A549 (cell line): ENCODE measurements around the gene CEP250. TPM values are rescaled to one million over a fixed set of nuclear protein-coding genes. Genes with fewer than 3 reads are reported as not detected.
"Not testable (repeated sequence)": the region's sequence is repeated elsewhere in the genome, so short reads cannot be mapped to it uniquely, and the experiment has no call there.

ENCODE experiments used
- ATAC-seq, 2 experiments: fragments of 200-7000 bp in 1 of 2; fragments of >200 bp in 1 of 2; cut with Nextera tagmentation in 1 of 2; cut with Tn5 transposase in 1 of 2; 3 replicates each; pipeline versions ENCODE4 v1.8.0 to v1.9.1; 2018 to 2020; ENCODE audit warnings: mild to moderate bottlenecking in 1 of 2, moderate library complexity in 1 of 2
- CTCF ChIA-PET: fragments of 300-600 bp; sonication (Branson Sonifier 250); formaldehyde crosslinking; extraction: SDS; loops from one replicate; lab custom pipeline; 2021; ENCODE audit warnings: antibody characterized with exemption, inconsistent platforms; lab: Yijun Ruan, JAX
- POLR2A ChIA-PET: fragments of 350-600 bp; formaldehyde crosslinking; extraction: SDS; loops from one replicate; lab custom pipeline; 2021; ENCODE audit warnings: antibody characterized with exemption, inconsistent platforms; lab: Yijun Ruan, JAX
- DNase-seq, 2 experiments: peaks; one replicate each; pipeline versions ENCODE4 v3.0.0 to v3.0.0-alpha.2; 2011 to 2016; ENCODE audit warnings: low read depth in 1 of 2, low spot score in 1 of 2
- FAIRE-seq: peaks from 2 replicates; lab custom pipeline; 2011; peaks lifted over from hg19 to GRCh38; lab: Jason Lieb, UNC
- H3K27ac ChIP-seq, 2 experiments: fragments of >200 bp; sonication (Bioruptor Twin); formaldehyde crosslinking; 3 replicates each; pipeline ENCODE4 v1.5.1; 2016 to 2017
- H3K4me1 ChIP-seq: fragments of >200 bp; sonication (Bioruptor Twin); formaldehyde crosslinking; 3 replicates; pipeline ENCODE4 v1.6.1; 2016
- H3K4me2 ChIP-seq: fragments of >200 bp; sonication (Bioruptor Twin); formaldehyde crosslinking; 3 replicates; pipeline ENCODE4 v1.6.1; 2016
- H3K4me3 ChIP-seq: fragments of >200 bp; sonication (Bioruptor Twin); formaldehyde crosslinking; 3 replicates; pipeline ENCODE4 v1.5.1; 2016
- H3K9me3 ChIP-seq: fragments of >200 bp; sonication (Bioruptor Twin); formaldehyde crosslinking; 3 replicates; pipeline ENCODE4 v1.6.1; 2016
- BHLHE40 ChIP-seq: IDR thresholded peaks from 2 replicates; pipeline ENCODE4 v1.6.1; 2012; ENCODE audit warnings: low read depth, low read length, inconsistent platforms
- CHD4 ChIP-seq: fragments of 200-600 bp; sonication (generic); IDR thresholded peaks from 2 replicates; pipeline ENCODE4 v1.6.1; 2016; ENCODE audit warnings: antibody characterized with exemption, mild to moderate bottlenecking, borderline replicate concordance
- CTCF ChIP-seq: fragments of >200 bp; sonication (Bioruptor Twin); formaldehyde crosslinking; IDR thresholded peaks from 3 replicates; pipeline ENCODE4 v1.5.1; 2016
- EHMT2 ChIP-seq: fragments of 200-600 bp; sonication (generic); IDR thresholded peaks from 2 replicates; pipeline ENCODE4 v1.6.1; 2016; ENCODE audit warnings: antibody characterized with exemption, low read depth, mild to moderate bottlenecking, moderate library complexity
- ELK1 ChIP-seq: fragments of 150-350 bp; IDR thresholded peaks from 2 replicates; pipeline ENCODE4 v1.6.1; 2014; ENCODE audit warnings: low read depth, mild to moderate bottlenecking, low read length
- EP300 ChIP-seq, 2 experiments: fragments of >200 bp; sonication (Bioruptor Twin); formaldehyde crosslinking; IDR thresholded peaks; 2 replicates in 1 of 2; 3 replicates in 1 of 2; pipeline ENCODE4 v1.6.1; 2016 to 2017
- ESRRA ChIP-seq: fragments of 150-350 bp; IDR thresholded peaks from 2 replicates; pipeline ENCODE4 v1.6.1; 2014; ENCODE audit warnings: mild to moderate bottlenecking, low read length, borderline replicate concordance
- FOXS1 ChIP-seq: fragments of 250-450 bp; sonication (Bioruptor Pico); IDR thresholded peaks from 2 replicates; pipeline ENCODE4 v1.5.0; 2020; ENCODE audit warnings: mild to moderate bottlenecking, moderate library complexity
- GATA3 ChIP-seq: IDR thresholded peaks from 2 replicates; pipeline ENCODE4 v1.6.1; 2012; ENCODE audit warnings: borderline replicate concordance
- HDAC2 ChIP-seq: fragments of 200-600 bp; sonication (generic); IDR thresholded peaks from 2 replicates; pipeline ENCODE4 v1.6.1; 2016
- HEYL ChIP-seq: fragments of 250-450 bp; sonication (Bioruptor Pico); IDR thresholded peaks from 2 replicates; pipeline ENCODE4 v1.8.0; 2021; ENCODE audit warnings: mild to moderate bottlenecking, moderate library complexity
- JUN ChIP-seq, 2 experiments: fragments of >200 bp; sonication (Bioruptor Twin); formaldehyde crosslinking; IDR thresholded peaks; 2 replicates in 1 of 2; 3 replicates in 1 of 2; pipeline ENCODE4 v1.6.1; 2016 to 2017
- JUNB ChIP-seq: fragments of >200 bp; sonication (Bioruptor Twin); formaldehyde crosslinking; IDR thresholded peaks from 2 replicates; pipeline ENCODE4 v1.6.1; 2016
- KDM5A ChIP-seq: fragments of 200-600 bp; sonication (generic); IDR thresholded peaks from 2 replicates; pipeline ENCODE4 v1.6.1; 2016; ENCODE audit warnings: antibody characterized with exemption, mild to moderate bottlenecking
- MAZ ChIP-seq: fragments of 150-350 bp; IDR thresholded peaks from 2 replicates; pipeline ENCODE4 v1.6.1; 2014; ENCODE audit warnings: antibody characterized with exemption, low read depth, low read length, borderline replicate concordance
- NPAS2 ChIP-seq: fragments of 250-450 bp; sonication (Bioruptor Pico); IDR thresholded peaks from 2 replicates; pipeline ENCODE4 v1.8.0; 2022; ENCODE audit warnings: mild to moderate bottlenecking, moderate library complexity, borderline replicate concordance
- NR3C1 ChIP-seq: fragments of >200 bp; sonication (Bioruptor Twin); formaldehyde crosslinking; IDR thresholded peaks from 3 replicates; pipeline ENCODE4 v1.6.1; 2017
- PBX3 ChIP-seq: IDR thresholded peaks from 2 replicates; pipeline ENCODE4 v1.6.1; 2012
- RFX5 ChIP-seq: fragments of 450-650 bp; IDR thresholded peaks from 2 replicates; pipeline ENCODE4 v1.7.1; 2014; ENCODE audit warnings: antibody characterized with exemption, mild to moderate bottlenecking, moderate library complexity
- RNF2 ChIP-seq: fragments of 200-600 bp; sonication (generic); IDR thresholded peaks from 2 replicates; pipeline ENCODE4 v1.6.1; 2016; ENCODE audit warnings: low read depth, mild to moderate bottlenecking, antibody characterized with exemption, moderate library complexity, borderline replicate concordance
- TFCP2L1 ChIP-seq: fragments of 250-450 bp; sonication (Bioruptor Pico); IDR thresholded peaks from 2 replicates; pipeline ENCODE4 v1.5.0; 2021; ENCODE audit warnings: mild to moderate bottlenecking
- USF2 ChIP-seq: fragments of 450-650 bp; IDR thresholded peaks from 2 replicates; pipeline ENCODE4 v1.6.1; 2014; ENCODE audit warnings: antibody characterized with exemption
- ZNF302 ChIP-seq: fragments of 250-450 bp; sonication (Bioruptor Pico); IDR thresholded peaks from 2 replicates; pipeline ENCODE4 v1.9.0; 2021; ENCODE audit warnings: inconsistent platforms, mild to moderate bottlenecking, moderate library complexity
- WGBS: methylation state at CpG from one replicate; pipeline ENCODE4 v1.1.6; 2017; ENCODE audit errors: missing lambda C conversion rate; 5-methylcytosine and 5-hydroxymethylcytosine counted together
- polyA plus RNA-seq, 4 experiments: library from polyadenylated mRNA; depleted of rRNA in 3 of 4; stranded (reverse); fragments of >200 nt; fragmentation: RNase III in 1 of 4; extraction: RNeasy Plus Mini Kit Qiagen cat#74134 plus additional on column Dnase treatment in 1 of 4; gene quantifications; 2 replicates in 3 of 4; 3 replicates in 1 of 4; pipeline ENCODE4 v1.2.3, GENCODE V29; 2011 to 2017

Gene CEP250
- polyA plus RNA-seq, 2 of the 4 experiments (the other 2 are of a cell fraction): 13.8 to 19.6 TPM

- 95% methylated on average over 15 of the region's 16 CpGs for WGBS
- no peak overlapping the region for H3K4me2 ChIP-seq
- ChIA-PET POLR2A (no interaction called here), CTCF (interaction anchor here (0.8 to 3.0 kb wide), 3 partner anchors 12 to 74 kb away, joined by 3 to 8 read pairs (median 7); no protein-coding TSS in a partner anchor)
- ATAC-seq (no peak), DNase-seq (no peak), FAIRE-seq (no peak)
- H3K4me1 ChIP-seq: peaks cover 8% of the 10 kb centered on the region; the same call in 2 of the 3 replicates
- H3K9me3 ChIP-seq: no peaks in the 10 kb centered on the region
- TF ChIP-seq KDM5A (no peak), GATA3 (no peak), RFX5 (no peak), EP300 (IDR thresholded peaks at IDR 0.05) (no peak), RNF2 (no peak), CHD4 (no peak), PBX3 (no peak), ESRRA (no peak), JUNB (no peak), BHLHE40 (no peak), JUN (IDR thresholded peaks at IDR 0.05) (no peak), TFCP2L1 (no peak), HDAC2 (no peak), ZNF302 (CRISPR knock-in tag) (no peak), FOXS1 (no peak), HEYL (CRISPR knock-in tag) (no peak), USF2 (no peak), NPAS2 (no peak), EHMT2 (no peak)
- no peak overlapping the region for H3K27ac ChIP-seq
- no peak overlapping the region for H3K4me3 ChIP-seq
Observed at GRCh38 chr20:35544436-35544835, 89.0 kb downstream of the CEP250 start.

GRCh38 chr20:35544941-35545340, 89.5 kb downstream of the CEP250 start:
- not testable (repeated sequence) for H3K9me3 ChIP-seq, H3K4me2 ChIP-seq, FAIRE-seq, H3K4me3 ChIP-seq, ATAC-seq, H3K27ac ChIP-seq, H3K4me1 ChIP-seq
- POLR2A ChIA-PET: interaction anchor here (0.6 kb wide), 1 partner anchor 676 kb away, joined by 3 read pairs; no protein-coding TSS in a partner anchor
- CTCF ChIA-PET: interaction anchor here (0.8 to 2.3 kb wide), 2 partner anchors 12 to 73 kb away, joined by 3 to 7 read pairs; no protein-coding TSS in a partner anchor
- peak in 1 of 2 experiments; percentile 36 for DNase-seq
- 91% methylated on average over 7 of the region's 7 CpGs for WGBS

GRCh38 chr20:35546127-35546526, 90.7 kb downstream of the CEP250 start:
- H3K27ac ChIP-seq: no peak overlapping the region
- FAIRE-seq (no peak), ATAC-seq (no peak), DNase-seq (no peak)
- 72% methylated on average over 1 of the region's 1 CpG for WGBS
- no peak overlapping the region for H3K4me3 ChIP-seq
- TF ChIP-seq CTCF (no peak), MAZ (no peak), ELK1 (no peak), KDM5A (no peak), NR3C1 (no peak), RNF2 (no peak), HEYL (CRISPR knock-in tag) (no peak)
- no peak overlapping the region for H3K4me2 ChIP-seq
- CTCF ChIA-PET: interaction anchor here (0.9 to 1.3 kb wide), 2 partner anchors 9 to 74 kb away, joined by 3 read pairs; no protein-coding TSS in a partner anchor
- H3K9me3 ChIP-seq: no peaks in the 10 kb centered on the region
- H3K4me1 ChIP-seq: peaks cover 8% of the 10 kb centered on the region; the same call in 2 of the 3 replicates
- POLR2A ChIA-PET: no interaction called here
